Smooth muscle cell (in vitro differentiated cells): ENCODE measurements around the gene RPL10. TPM values are rescaled to one million over a fixed set of nuclear protein-coding genes. Genes with fewer than 3 reads are reported as not detected.

Experiments used
- DNase-seq: peaks from one replicate; lab custom pipeline; 2025; ENCODE audit not compliant: unreplicated experiment; lab: John Stamatoyannopoulos, UW
- H2AFZ ChIP-seq: fragments of 200-600 bp; sonication (generic); 2 replicates; pipeline ENCODE4 v1.6.0; 2016; ENCODE audit warnings: antibody characterized with exemption, low read depth, mild to moderate bottlenecking
- H3F3A ChIP-seq: fragments of 200-600 bp; sonication (generic); 2 replicates; pipeline ENCODE4 v1.6.0; 2017; ENCODE audit warnings: antibody characterized with exemption, low read depth
- H3K27ac ChIP-seq: fragments of 200-600 bp; sonication (generic); 2 replicates; pipeline ENCODE4 v1.5.1; 2016; ENCODE audit warnings: low read depth, mild to moderate bottlenecking
- H3K27me3 ChIP-seq: fragments of 200-600 bp; sonication (generic); 2 replicates; pipeline ENCODE4 v1.6.1; 2016; ENCODE audit warnings: low read depth, mild to moderate bottlenecking
- H3K36me3 ChIP-seq: fragments of 200-600 bp; sonication (generic); 2 replicates; pipeline ENCODE4 v1.5.1; 2016; ENCODE audit warnings: low read depth
- H3K4me1 ChIP-seq: fragments of 200-600 bp; sonication (generic); 2 replicates; pipeline ENCODE4 v1.5.1; 2016; ENCODE audit warnings: low read depth
- H3K4me2 ChIP-seq: fragments of 200-600 bp; sonication (generic); 2 replicates; pipeline ENCODE4 v1.6.0; 2016; ENCODE audit warnings: mild to moderate bottlenecking
- H3K4me3 ChIP-seq: fragments of 200-600 bp; sonication (generic); 2 replicates; pipeline ENCODE4 v1.5.1; 2016; ENCODE audit warnings: mild to moderate bottlenecking
- H3K79me2 ChIP-seq: fragments of 200-600 bp; sonication (generic); 2 replicates; pipeline ENCODE4 v1.6.0; 2016; ENCODE audit warnings: low read depth, mild to moderate bottlenecking
- H3K9ac ChIP-seq: fragments of 200-600 bp; sonication (generic); 2 replicates; pipeline ENCODE4 v1.6.0; 2016; ENCODE audit warnings: low read depth
- H3K9me3 ChIP-seq: fragments of 200-600 bp; sonication (generic); replicated peaks from 2 replicates; pipeline ENCODE4 v1.5.1; 2016; ENCODE audit warnings: low read depth
- H4K20me1 ChIP-seq: fragments of 200-600 bp; sonication (generic); 2 replicates; pipeline ENCODE4 v1.6.0; 2016; ENCODE audit warnings: low read depth
- WGBS: methylation state at CpG from one replicate; pipeline ENCODE4 v1.1.7; 2016; ENCODE audit warnings: low lambda C conversion rate; 5-methylcytosine and 5-hydroxymethylcytosine counted together
- polyA plus RNA-seq: library from polyadenylated mRNA; unstranded; fragments of >200 nt; fragmentation: Nextera tagmentation; extraction: Ambion mirVana; gene quantifications from 2 replicates; pipeline ENCODE4 v1.2.1, GENCODE V29; 2016
- total RNA-seq: library from RNA; depleted of rRNA; stranded (reverse); fragments of >200 nt; gene quantifications from 2 replicates; pipeline ENCODE4 v1.2.3, GENCODE V29; 2014
- TF ChIP-seq, protein P1 (sequence below): fragments of 200-600 bp; sonication (generic); IDR thresholded peaks from 2 replicates; pipeline ENCODE4 v1.5.1; 2017; ENCODE audit warnings: borderline replicate concordance, mild to moderate bottlenecking, antibody characterized with exemption; ENCODE audit not compliant: insufficient read depth, poor library complexity, severe bottlenecking

The RPL10 gene
- total and polyA plus RNA-seq, 2 experiments from 2014 or later = 1,314 to 3,107 TPM

DNA sequence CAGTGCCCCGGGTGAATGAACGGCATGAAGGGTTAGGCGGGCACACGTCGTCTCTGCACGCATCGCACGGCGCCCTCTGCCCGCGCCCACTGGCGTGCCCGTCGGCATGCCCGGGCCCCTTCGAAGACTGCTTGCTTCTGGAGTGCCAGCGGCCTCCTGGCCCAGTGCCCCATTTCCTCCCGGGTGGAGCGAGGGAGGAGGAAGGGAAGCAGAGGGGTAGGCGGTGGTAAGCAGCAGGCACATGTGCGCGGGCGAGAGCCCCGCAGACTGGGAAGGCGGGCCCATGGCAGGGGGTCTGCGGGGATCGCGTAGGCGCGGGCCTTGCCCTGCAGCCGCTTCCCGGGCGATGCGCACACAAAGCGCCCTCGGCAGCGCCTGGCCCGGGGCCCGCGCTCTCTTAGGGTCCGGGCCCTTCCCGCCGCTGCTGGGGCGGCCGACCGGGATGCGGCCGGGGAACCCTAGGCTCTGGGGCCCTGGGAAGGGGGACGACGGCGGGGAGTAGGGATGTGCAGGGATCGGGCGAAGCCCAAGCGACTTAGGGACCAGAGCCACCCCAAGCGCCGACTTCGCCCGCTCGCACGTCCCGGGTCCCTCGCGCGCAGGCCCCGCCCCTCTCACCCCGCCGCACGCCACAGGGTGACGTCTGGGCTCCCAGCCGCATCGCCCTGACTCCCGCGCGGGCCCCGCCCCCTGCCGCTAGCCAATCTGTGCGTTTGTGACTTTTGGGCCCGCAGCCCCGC lies 19.9 kb upstream of the RPL10 start:
- Histone ChIP-seq H3F3A (no peaks in the 10 kb centered on the region), H3K27ac (peak overlapping the region; percentile 88), H3K27me3 (no peaks in the 10 kb centered on the region), H3K9me3 (no peaks in the 10 kb centered on the region), H3K9ac (peak overlapping the region; percentile 82), H3K79me2 (peaks cover 19% of the 10 kb centered on the region), H4K20me1 (peaks cover 5% of the 10 kb centered on the region), H3K4me1 (peaks cover 12% of the 10 kb centered on the region), H3K4me2 (peak overlapping the region; percentile 76), H3K36me3 (no peaks in the 10 kb centered on the region), H2AFZ (no peak overlapping the region), H3K4me3 (peak overlapping the region; percentile 31)
- WGBS = 36% methylated on average over 47 of the region's 79 CpGs
- TF ChIP-seq, protein P1, sequence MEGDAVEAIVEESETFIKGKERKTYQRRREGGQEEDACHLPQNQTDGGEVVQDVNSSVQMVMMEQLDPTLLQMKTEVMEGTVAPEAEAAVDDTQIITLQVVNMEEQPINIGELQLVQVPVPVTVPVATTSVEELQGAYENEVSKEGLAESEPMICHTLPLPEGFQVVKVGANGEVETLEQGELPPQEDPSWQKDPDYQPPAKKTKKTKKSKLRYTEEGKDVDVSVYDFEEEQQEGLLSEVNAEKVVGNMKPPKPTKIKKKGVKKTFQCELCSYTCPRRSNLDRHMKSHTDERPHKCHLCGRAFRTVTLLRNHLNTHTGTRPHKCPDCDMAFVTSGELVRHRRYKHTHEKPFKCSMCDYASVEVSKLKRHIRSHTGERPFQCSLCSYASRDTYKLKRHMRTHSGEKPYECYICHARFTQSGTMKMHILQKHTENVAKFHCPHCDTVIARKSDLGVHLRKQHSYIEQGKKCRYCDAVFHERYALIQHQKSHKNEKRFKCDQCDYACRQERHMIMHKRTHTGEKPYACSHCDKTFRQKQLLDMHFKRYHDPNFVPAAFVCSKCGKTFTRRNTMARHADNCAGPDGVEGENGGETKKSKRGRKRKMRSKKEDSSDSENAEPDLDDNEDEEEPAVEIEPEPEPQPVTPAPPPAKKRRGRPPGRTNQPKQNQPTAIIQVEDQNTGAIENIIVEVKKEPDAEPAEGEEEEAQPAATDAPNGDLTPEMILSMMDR = no peak
- DNase-seq = no peak

DNA sequence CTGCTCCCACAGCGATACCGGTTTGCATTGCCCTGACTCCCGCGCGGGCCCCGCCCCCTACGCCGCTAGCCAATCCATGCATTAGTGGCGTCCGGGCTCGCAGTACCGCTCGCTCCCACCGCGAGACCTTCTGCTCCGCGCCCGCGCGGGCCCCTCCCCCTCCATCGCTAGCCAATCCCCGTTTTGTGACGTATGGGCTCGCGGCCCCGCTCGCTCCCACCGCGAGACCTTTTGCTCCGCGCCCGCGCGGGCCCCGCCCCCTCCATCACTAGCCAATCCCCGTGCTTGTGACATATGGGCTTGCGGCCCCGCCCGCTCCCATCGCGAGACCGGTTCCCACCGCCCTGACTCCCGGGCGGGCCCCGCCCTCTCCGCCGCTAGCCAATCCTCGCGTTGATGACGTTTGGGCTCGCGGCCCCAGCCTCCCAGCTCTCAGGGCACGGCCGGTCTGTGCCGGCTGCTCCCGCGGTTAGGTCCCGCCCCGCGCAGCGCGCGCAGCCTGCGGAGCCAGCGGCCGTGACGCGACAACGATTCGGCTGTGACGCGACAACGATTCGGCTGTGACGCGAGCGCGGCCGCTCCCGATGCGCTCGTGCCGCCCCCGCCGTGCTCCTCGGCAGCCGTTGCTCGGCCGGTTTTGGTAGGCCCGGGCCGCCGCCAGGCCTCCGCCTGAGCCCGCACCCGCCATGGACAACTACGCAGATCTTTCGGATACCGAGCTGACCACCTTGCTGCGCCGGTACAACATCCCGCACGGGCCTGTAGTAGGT lies 19.2 kb upstream of the RPL10 start, which contains the start of gene EMD:
TSS of gene EMD (plus strand) at position 497 of the 770 bp plus-strand sequence. CDS start at position 687, 190 bp downstream.
- H3K4me1 ChIP-seq = peaks cover 12% of the 10 kb centered on the region
- no peaks in the 10 kb centered on the region for H3F3A ChIP-seq
- H4K20me1 ChIP-seq = peaks cover 5% of the 10 kb centered on the region
- H3K27me3 ChIP-seq = no peaks in the 10 kb centered on the region
- peak within 1 kb of the TSS; percentile 85 for H3K4me2 ChIP-seq
- H3K4me3 ChIP-seq = peak within 1 kb of the TSS; percentile 80
- H3K36me3 ChIP-seq = no peaks in the 10 kb centered on the region
- no peaks in the 10 kb centered on the region for H3K9me3 ChIP-seq
- peak within 1 kb of the TSS; percentile 97 for H3K27ac ChIP-seq
- H3K9ac ChIP-seq = peak within 1 kb of the TSS; percentile 99
- DNase-seq = peak; percentile 99
- WGBS = 47% methylated on average over 75 of the region's 103 CpGs
- H2AFZ ChIP-seq = no peak within 1 kb of the TSS
- TF ChIP-seq, protein P1 = no peak
- H3K79me2 ChIP-seq = peaks cover 19% of the 10 kb centered on the region

DNA sequence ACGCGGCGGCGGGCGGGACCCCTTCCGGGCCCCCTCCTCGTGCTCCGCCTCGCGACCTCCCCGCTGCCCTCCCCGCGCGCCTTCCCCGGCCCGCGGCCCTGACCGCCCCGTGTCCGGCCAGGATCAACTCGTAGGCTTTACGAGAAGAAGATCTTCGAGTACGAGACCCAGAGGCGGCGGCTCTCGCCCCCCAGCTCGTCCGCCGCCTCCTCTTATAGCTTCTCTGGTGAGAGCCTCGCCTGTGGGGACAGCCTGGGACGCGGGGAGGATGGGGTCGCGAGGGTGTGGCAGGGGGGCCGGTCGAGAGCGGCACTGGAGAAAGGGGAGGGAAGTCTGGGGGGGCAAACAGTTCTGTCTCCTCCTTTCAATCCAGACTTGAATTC lies 18.6 kb upstream of the RPL10 start:
- Histone ChIP-seq H3K79me2 (peaks cover 16% of the 10 kb centered on the region), H3F3A (no peaks in the 10 kb centered on the region), H3K4me3 (peak overlapping the region; percentile 80), H3K27me3 (no peaks in the 10 kb centered on the region), H3K4me2 (peak overlapping the region; percentile 85), H3K9ac (peak overlapping the region; percentile 99), H3K27ac (peak overlapping the region; percentile 97), H3K36me3 (no peaks in the 10 kb centered on the region), H4K20me1 (peaks cover 5% of the 10 kb centered on the region), H2AFZ (no peak overlapping the region), H3K4me1 (peaks cover 12% of the 10 kb centered on the region), H3K9me3 (no peaks in the 10 kb centered on the region)
- no peak for DNase-seq
- TF ChIP-seq, protein P1 = no peak
- 28% methylated on average over 23 of the region's 38 CpGs for WGBS
